ENCODE measurements around the gene MYO15B. TPM values are rescaled to one million over a fixed set of nuclear protein-coding genes. Genes with fewer than 3 reads are reported as not detected.

Gene MYO15B
- total and polyA plus RNA-seq, 2 donors (not counting 3 experiments of a cell fraction or from before 2014, with no cell fraction given) = 10.2 to 87.8 TPM

GRCh38 chr17:75672011-75672410 lies 84.4 kb downstream of the MYO15B start:
- FAIRE-seq (no peak), DNase-seq (ENCODE audit: low read depth, low spot score) (no peak)
- H3K79me2 ChIP-seq (ENCODE audit: control insufficient read depth, insufficient read depth, low read length) = peaks cover 69% of the 10 kb centered on the region
- peaks cover 20% of the 10 kb centered on the region for H3K4me1 ChIP-seq (ENCODE audit: control insufficient read depth, extremely low read depth, insufficient read depth, low read length)
- no peak overlapping the region for H3K27ac ChIP-seq (ENCODE audit: insufficient read depth, low read depth, low read length)
- H3K9me1 ChIP-seq (replicated peaks; ENCODE audit: control insufficient read depth, extremely low read depth, insufficient read depth, low read length) = no peaks in the 10 kb centered on the region
- BruUV-seq (replicated peaks) = no TSS peak
- no peak overlapping the region for H3K9ac ChIP-seq (replicated peaks; ENCODE audit: extremely low read depth, insufficient read depth, low read length)
- no peak overlapping the region for H3K4me2 ChIP-seq (ENCODE audit: insufficient read depth, low read length)
- H3K9me3 ChIP-seq (replicated peaks; ENCODE audit: control insufficient read depth, insufficient read depth, low read length) = no peaks in the 10 kb centered on the region
- H3K27me3 ChIP-seq (ENCODE audit: control insufficient read depth in 2 of 2, insufficient read depth in 2 of 2, low read length in 2 of 2) = no peaks in the 10 kb centered on the region
- TF ChIP-seq GATA2 (IDR thresholded peaks at IDR 0.05; ENCODE audit: insufficient read depth, insufficient read length, low read depth, low read length) (no peak), EZH2 (IDR thresholded peaks at IDR 0.05; ENCODE audit: borderline replicate concordance, low read depth, low read length, severe bottlenecking) (no peak), MYC (IDR thresholded peaks at IDR 0.05; ENCODE audit: low read depth, low read length) (no peak), JUN (IDR thresholded peaks at IDR 0.05; ENCODE audit: borderline replicate concordance, insufficient read depth, insufficient read length, low read depth) (no peak), POLR2A (IDR thresholded peaks at IDR 0.05; ENCODE audit: low read depth, low read length) (no peak), CTCF (IDR thresholded peaks at IDR 0.05; ENCODE audit: extremely low read depth in 1 of 2, insufficient read depth in 1 of 2, low read depth in 1 of 2, low read length in 2 of 2) (no peak), FOS (IDR thresholded peaks at IDR 0.05; ENCODE audit: borderline replicate concordance, insufficient read depth, low read length) (no peak), MAX (IDR thresholded peaks at IDR 0.05; ENCODE audit: insufficient read depth, insufficient read length) (no peak), POLR2AphosphoS5 (IDR thresholded peaks at IDR 0.05; ENCODE audit: insufficient read depth, low read depth, low read length) (no peak)
- CTCF ChIA-PET = interaction anchor here (1.1 to 19.6 kb wide), 4 partner anchors 8 to 74 kb away, joined by 5 to 653 read pairs (median 16); partner anchors contain the start of gene SMIM5
- peaks cover 17 to 27% of the 10 kb centered on the region in 2 experiments for H3K36me3 ChIP-seq (ENCODE audit: control insufficient read depth in 2 of 2, extremely low read depth in 1 of 2, insufficient read depth in 2 of 2, low read length in 2 of 2)
- intact Hi-C loops (cut with micrococcal nuclease) (no loop called here), dilution Hi-C loops (cut with MboI; ENCODE audit: extremely low pct_ligation_motif_present, low sequenced_read_pairs) (no loop called here)
- no peak overlapping the region for H2AFZ ChIP-seq (ENCODE audit: low read depth, low read length)
- H3K4me3 ChIP-seq (replicated peaks in 1 of 3; ENCODE audit: insufficient read depth in 1 of 3, low read depth in 1 of 3, low read length in 3 of 3) = no peak overlapping the region
- POLR2A ChIA-PET = no interaction called here
- no peaks in the 10 kb centered on the region for H4K20me1 ChIP-seq (replicated peaks; ENCODE audit: control insufficient read depth, extremely low read depth, insufficient read depth, low read length)
